Panc1 (cell line): ENCODE results near the gene UBE2M.
A peak's percentile ranks its signal among the peaks of the same experiment; 100 is the strongest.

Source experiments
- CTCF ChIP-seq: fragments of 450-650 bp; IDR thresholded peaks from 2 replicates; pipeline ENCODE4 v1.5.1; 2017; ENCODE audit warnings: mild to moderate bottlenecking
- POLR2AphosphoS5 ChIP-seq: IDR thresholded peaks from 2 replicates; pipeline ENCODE4 v1.6.1; 2012; ENCODE audit warnings: mild to moderate bottlenecking, low read depth, low read length, moderate library complexity
- REST ChIP-seq, 2 experiments: IDR thresholded peaks; 2 replicates each; pipeline ENCODE4 v1.6.1; 2011 to 2012; ENCODE audit warnings: low read depth in 2 of 2, control low read depth in 1 of 2, low read length in 1 of 2, mild to moderate bottlenecking in 1 of 2, moderate library complexity in 1 of 2; ENCODE audit not compliant: insufficient read depth in 1 of 2

DNA sequence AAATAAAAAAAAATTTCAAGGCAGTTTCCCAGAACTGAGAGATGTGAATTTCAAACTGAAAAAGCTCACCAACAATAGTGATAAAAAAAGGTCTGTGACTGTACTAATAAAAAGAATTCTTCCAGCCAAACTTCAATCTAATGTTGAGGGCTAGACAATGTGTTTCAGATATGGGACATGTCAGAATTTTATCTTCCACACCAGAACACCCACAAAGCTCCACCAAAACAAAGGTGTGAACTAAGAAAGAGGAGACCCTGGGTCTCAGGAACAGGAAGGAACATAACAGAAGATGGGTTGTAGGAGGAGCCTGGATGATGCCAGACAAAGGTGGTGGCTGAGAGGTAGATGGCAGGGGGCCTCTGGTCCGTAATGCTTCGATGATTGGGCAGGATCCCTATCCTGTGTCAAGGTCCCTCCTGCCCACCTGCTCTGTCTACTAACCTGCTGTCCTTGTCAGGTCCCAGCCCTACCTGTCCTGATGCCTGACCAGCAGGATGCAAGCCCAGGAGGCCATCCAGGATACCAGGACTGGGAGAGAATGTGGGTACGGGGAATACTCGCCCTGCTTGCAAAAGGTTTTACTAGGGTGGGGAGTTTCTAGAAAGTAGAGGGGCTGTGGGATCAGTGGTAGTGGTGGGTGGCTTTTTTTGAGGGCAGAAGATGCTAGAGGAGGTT lies 10.2 kb upstream of the UBE2M start:
- no peak for TF ChIP-seq REST (IDR thresholded peaks at IDR 0.05; ENCODE audit: insufficient read depth in 1 of 2, low read depth in 2 of 2, low read length in 1 of 2)
- TF ChIP-seq CTCF = no peak
- 0 out of 2 replicates have a peak, but pooled peaks have one; percentile 32 for TF ChIP-seq POLR2AphosphoS5
